Activated CD8-positive, alpha-beta memory T cell treated with anti-CD3 and anti-CD28 coated beads, Interleukin-2, amount 50 U/mL, for 48 hours (primary cell): ENCODE measurements around the gene ZC3H6.

Experiments used
- DNase-seq: peaks from one replicate; pipeline ENCODE4 v3.0.0-alpha.2; 2020

The ZC3H6 gene

GRCh38 chr2:112275311-112275886, at the start of gene ZC3H6:
ZC3H6 (plus strand) TSS chr2:112275597; CDS start chr2:112275995, 398 bp downstream.
- DNase-seq: peak; percentile 100

GRCh38 chr2:112229348-112229747, 46.0 kb upstream of the ZC3H6 start:
- DNase-seq: no peak

DNA sequence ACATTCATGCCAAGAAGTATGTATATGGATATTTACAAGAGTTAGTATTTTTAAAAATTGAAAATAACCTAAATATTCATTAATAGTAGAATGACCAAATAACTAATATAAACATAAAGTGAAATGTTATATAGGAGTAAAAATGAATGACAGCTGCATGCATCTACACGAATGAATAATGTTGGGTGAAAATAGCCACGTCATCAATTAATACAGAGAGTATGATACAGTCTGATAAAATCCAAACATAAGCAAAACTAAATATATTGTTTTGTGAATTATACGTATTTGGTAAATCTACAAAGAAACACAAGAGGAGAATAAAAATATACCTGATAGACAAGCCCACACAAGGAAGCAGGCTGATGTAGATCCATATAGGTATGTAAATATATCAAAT, 45.0 kb upstream of the ZC3H6 start:
- DNase-seq: no peak

GRCh38 chr2:112239862-112240261, 35.5 kb upstream of the ZC3H6 start:
- DNase-seq: no peak

DNA sequence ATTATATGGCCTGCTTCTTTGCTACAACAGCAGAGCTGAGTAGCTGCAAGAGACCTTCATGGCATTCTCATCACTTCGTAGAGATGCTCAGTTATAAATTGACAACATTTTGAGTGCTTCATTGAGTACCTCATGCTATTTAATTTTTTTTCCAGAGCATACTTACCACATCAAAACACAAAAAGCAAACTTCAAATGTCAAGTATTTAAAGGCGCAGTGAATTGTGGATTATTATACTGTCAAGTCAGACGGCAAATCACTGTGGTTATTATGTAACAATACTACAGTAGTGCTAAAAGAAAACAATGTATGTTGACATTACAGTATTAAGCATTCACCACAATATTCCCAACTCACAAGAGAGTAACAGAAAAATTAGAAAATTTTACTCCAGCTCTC, 33.0 kb upstream of the ZC3H6 start:
- DNase-seq: no peak

GRCh38 chr2:112243233-112243632, 32.2 kb upstream of the ZC3H6 start:
- no peak for DNase-seq

GRCh38 chr2:112244854-112245253, 30.5 kb upstream of the ZC3H6 start:
- no peak for DNase-seq

- DNase-seq: no peak
Observed at GRCh38 chr2:112251271-112251670, 24.1 kb upstream of the ZC3H6 start.

- DNase-seq: no peak
Observed at GRCh38 chr2:112253261-112253815, 22.1 kb upstream of the ZC3H6 start.

DNA sequence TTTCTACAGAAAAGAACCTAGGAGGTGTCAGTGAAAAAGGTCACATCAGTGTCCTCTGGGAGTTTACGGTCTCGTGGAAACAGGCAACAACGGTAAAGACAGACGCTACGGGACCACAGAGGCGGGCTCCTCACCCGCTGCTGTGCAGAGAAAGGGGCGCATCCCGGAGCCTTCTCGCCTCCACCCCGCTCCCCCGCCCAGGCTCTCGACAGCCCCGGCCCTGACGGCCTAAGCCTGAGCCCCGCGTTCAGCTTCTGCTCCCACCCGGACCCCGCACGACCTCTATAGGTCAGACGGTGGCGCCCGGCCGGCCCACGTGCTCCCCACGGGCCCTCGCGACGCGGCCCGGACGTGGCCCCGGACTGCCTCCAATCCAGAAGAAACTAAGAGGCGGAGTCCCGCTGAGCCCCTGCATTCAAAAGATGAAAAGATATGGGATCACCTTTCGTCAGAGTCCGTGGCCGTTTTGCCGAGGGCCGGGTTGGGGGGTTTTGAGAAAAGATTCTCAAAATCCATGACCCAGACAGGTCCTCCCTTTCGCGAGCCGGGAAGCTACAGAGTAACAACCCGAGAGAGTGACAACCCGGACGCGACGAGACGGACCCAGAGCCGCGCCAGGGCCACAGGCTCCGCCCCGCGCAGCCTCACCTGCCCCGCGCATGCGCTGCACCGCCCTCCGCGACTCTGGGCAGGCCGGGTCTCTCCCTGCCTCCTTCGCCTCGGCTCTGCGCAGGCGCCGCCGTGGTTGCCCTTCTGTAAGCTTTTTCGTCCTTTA, 20.7 kb upstream of the ZC3H6 start, which contains the start of gene ZC3H8:
Gene ZC3H8 (minus strand): TSS at position 577 of the 775 bp plus-strand sequence. CDS start 61 bp downstream, at position 516.
- peak; percentile 98 for DNase-seq

- DNase-seq: no peak
Observed at GRCh38 chr2:112255875-112256274, 19.5 kb upstream of the ZC3H6 start.

DNA sequence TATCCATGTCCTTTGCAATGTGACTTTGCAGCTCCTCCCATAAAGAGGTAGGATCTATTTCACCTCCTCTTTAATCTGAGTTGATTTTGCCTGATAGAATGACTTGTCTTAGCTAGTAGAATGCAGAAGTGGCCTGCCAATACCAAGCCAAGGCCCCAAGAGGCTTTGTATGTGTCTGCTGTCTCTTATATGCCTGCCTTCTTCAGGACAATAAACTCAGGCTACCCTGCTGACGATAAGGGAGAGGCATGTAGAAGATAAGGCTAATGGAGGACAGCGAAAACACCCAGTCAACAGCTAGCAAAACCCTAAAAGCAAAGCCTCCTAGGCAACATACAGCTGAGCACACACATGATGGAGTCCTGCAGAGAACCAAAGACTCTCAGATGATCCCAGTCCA, 18.7 kb upstream of the ZC3H6 start:
- DNase-seq: no peak

- no peak for DNase-seq
Observed at GRCh38 chr2:112257575-112257974, 17.8 kb upstream of the ZC3H6 start.

GRCh38 chr2:112259509-112260294, 15.7 kb upstream of the ZC3H6 start:
- peak; percentile 87 for DNase-seq

GRCh38 chr2:112260295-112260625, 15.1 kb upstream of the ZC3H6 start:
- no peak for DNase-seq

DNA sequence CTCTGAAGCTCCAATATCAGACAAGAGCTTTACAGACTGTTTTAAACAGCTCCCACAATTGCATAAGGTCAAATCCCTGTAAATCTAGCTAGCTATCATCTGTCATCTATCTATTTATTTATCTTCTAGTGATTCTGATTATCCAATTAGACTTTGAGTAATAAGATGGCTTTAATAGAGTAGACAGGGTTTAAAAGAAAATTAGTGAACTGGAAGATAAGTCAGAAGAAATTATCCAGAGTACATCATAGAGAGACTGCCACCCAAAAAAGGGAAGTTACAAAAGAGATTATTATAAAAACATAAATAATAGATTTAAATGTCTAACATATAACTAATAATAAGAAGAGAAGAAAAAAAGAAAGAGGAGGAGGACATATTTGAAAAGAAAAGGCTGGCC, 12.5 kb upstream of the ZC3H6 start:
- no peak for DNase-seq

DNA sequence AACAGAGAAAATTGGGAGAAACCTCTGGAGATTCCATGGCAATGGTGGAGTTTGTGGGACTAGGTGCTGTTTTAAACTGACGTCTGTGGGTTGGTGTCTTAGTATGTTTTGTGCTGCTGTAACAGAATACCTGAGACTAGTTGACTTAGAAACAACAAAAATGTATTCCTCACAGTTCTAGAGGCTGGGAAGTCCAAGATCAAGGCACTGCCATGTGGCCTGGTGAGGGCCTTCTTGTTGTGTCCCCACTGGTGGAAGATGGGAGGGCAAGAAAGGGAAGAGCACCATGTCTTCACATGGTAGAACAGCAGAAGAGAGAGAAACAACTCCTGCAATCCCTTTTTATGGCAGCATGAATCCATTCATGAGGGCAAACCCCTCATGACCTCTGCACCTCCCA, 6.8 kb upstream of the ZC3H6 start:
- DNase-seq: no peak

- no peak for DNase-seq
Observed at GRCh38 chr2:112272669-112273068, 2.7 kb upstream of the ZC3H6 start.

GRCh38 chr2:112273349-112273748, 2.0 kb upstream of the ZC3H6 start:
- no peak for DNase-seq

DNA sequence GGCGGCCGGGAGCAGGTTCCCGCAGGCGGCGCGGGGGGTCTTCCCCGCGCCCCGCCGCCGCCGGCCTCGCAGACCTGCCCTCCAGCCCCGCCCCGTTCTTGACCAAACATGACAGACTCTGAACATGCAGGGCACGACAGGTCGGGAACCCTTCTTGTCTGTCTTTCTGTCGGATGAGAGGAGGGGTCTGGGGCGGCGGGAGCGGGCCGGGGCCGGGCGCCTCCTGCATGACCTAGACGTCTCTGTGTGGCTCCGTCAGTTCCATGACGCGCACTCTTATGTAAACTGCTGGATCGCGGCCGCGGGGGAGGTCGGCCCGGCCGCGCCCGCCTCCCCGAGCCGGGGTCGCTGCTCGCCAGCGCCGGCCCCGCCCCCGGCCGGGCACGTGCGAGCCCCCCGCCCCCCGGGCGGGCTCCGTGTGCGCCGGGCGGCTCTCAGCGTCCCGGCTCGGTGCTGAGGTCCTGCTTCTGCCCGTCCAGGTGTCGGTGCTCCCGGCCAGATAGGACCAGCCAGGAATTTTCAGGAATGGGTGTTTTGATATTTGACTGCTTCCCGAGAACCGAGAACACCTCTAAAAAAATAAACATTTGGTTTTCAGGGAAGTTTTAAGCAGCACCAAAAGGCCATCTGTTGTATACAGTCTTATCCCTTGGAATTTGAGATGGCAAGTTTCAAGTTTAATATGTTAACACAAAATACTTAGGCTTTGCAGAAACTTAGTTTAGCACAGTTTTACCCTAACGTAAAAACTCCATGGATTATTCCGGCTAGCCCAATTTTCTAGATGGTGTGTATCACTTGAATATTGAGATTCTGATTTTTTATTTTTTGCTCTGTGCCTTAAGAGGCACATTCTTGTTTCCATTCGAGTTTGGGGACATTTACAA, 733 bp downstream of the ZC3H6 start:
- peak; percentile 91 for DNase-seq

DNA sequence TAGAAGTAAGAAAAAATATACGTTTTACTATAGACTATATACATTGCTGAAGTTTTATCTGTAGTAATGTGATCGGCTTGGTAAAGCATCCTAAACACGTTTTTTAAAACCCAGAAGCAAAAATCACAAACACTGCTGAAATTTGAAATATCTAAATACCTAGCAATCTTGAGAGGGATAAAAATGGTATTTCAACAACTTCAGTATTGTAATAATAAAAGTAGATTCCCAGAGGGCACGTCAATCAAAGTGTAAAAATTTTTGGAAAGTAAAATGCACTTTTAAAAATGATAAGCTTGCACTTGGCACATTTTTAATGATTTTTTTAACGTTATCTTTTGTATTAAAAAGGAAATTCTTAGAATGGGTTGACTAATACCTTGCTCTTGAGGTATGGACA, 1.6 kb downstream of the ZC3H6 start:
- no peak for DNase-seq

- no peak for DNase-seq
Observed at GRCh38 chr2:112277596-112278220, 2.3 kb downstream of the ZC3H6 start.
